Tibial nerve (tissue), 4 donors: ENCODE measurements around the gene SPATA32.

Source experiments
- CTCF ChIP-seq, 5 experiments: fragments of 200-600 bp in 3 of 5; fragments of 450-650 bp in 2 of 5; sonication (generic) in 3 of 5; IDR thresholded peaks; one replicate each; pipeline ENCODE4 v1.5.1; 2016 to 2019; ENCODE audit warnings: antibody characterized with exemption in 5 of 5, mild to moderate bottlenecking in 3 of 5, moderate library complexity in 2 of 5
- EP300 ChIP-seq, 2 donors: sonication (generic); formaldehyde crosslinking; IDR thresholded peaks; one replicate each; pipeline ENCODE4 v1.6.1; 2017; ENCODE audit warnings: antibody characterized with exemption in 2 of 2, mild to moderate bottlenecking in 1 of 2
- POLR2A ChIP-seq, 2 donors: fragments of 450-650 bp; IDR thresholded peaks; one replicate each; pipeline ENCODE4 v1.6.1; 2017; ENCODE audit warnings: antibody characterized with exemption in 2 of 2, mild to moderate bottlenecking in 2 of 2, moderate library complexity in 2 of 2

GRCh38 chr17:45230410-45230786 is 31.5 kb downstream of the SPATA32 start:
- TF ChIP-seq POLR2A (IDR thresholded peaks at IDR 0.05) (no peak), EP300 (IDR thresholded peaks at IDR 0.05) (no peak), CTCF (IDR thresholded peaks at IDR 0.05) (no peak)
